ENCODE data around the gene TEX9.
"Not testable (repeated sequence)": the region's sequence is repeated elsewhere in the genome, so short reads cannot be mapped to it uniquely, and the experiment has no call there.

Gene TEX9

GRCh38 chr15:56361987-56362386 lies 3.2 kb upstream of the TEX9 start:
- DNase-seq (ENCODE audit: low read depth in 2 of 3, low spot score in 2 of 3), result no peak

DNA sequence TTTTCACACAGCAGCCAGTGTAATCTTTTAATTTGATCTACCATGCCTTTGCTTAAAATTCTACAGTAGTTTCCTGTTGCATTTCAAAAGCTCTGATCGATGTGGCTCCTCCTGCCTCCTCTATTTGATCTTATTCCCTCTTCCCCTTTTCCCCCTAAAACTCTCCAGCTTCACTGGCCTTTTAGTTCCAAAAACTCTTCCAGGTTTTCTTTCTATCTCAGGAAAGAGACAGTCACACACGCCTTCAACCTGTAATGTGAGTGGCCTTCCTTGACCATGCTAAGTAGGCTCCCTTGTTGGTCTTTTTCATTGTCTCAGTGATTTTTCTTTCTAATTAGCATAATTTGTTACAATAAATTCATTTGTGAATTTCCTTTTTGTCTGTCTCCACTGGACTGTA lies 985 bp downstream of the TEX9 start:
- no peak for DNase-seq (ENCODE audit: low read depth in 2 of 3, low spot score in 2 of 3)

DNA sequence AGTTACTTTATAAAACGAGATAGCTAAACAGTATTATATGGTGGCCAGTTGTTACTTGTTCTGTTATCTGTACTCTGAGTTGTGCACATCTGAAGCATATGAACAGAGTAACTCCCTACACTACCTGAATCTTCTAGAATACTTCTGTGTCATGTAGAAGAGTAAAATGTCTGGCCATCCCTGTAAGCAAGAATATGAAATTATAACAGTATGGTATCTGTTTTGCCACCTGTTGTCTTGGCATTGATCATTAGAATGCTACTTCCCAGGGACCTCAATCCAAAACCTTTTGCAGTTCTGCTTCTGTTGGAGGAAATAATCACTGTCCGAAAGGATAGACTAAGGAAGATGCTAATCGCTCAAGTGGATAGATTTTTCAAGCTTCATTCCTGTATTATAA lies 1.9 kb downstream of the TEX9 start:
- DNase-seq (ENCODE audit: low read depth in 2 of 3, low spot score in 2 of 3), result no peak

DNA sequence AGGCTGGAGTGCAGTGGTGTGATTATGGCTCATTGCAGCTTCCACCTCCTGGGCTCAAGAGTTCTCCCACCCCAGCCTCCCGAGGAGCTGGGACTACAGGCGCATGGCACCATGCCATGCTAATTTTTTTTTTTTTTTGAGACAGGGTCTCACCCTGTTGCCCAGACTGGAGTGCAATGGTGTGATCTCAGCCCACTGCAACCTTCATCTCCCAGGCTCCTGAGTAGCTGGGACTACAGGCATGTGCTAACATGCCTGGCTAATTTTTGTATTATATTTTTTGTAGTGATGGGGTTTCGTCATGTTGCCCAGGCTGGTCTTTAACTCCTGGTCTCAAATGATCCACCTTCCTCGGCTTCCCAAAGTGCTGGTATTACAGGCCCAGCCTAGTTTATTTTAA lies 4.0 kb downstream of the TEX9 start:
- DNase-seq (ENCODE audit: low read depth in 2 of 3, low spot score in 2 of 3), result no peak

DNA sequence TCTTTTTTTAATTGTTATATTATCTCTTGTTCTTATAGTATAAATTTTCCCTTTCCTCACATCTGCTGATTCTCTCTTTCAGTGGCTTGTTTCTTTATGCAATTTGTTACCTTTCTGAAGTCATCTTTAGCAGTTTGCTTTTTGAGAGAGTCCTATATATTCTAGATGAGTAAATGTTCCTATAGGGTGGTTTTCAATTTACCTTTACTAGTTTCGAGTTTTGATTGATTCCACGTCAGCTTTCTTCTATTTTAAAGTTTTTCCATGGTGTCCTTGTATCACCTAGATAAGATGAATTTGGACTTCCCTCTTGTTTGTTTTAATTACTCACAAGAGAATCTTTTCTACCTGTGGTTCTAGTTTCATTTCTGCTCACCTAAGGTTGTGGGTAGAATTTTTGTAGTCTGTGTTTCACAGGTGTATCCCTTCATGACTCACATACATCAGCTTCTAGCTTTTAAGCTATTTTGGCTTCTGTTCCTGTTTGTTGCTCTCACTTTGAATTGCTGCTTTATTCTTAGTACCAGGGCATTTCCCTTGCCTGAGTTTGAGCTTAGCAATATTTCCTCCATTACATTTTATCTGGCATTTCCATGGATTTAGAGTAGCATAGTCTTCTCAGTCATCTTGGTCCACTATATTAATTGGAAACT lies 6.4 kb downstream of the TEX9 start:
- DNase-seq (ENCODE audit: low read depth in 2 of 3, low spot score in 2 of 3), result no peak

- DNase-seq (ENCODE audit: low read depth in 2 of 3, low spot score in 2 of 3), result not testable (repeated sequence)
These were observed 9.5 kb downstream of the TEX9 start for GRCh38 chr15:56374693-56375092.

DNA sequence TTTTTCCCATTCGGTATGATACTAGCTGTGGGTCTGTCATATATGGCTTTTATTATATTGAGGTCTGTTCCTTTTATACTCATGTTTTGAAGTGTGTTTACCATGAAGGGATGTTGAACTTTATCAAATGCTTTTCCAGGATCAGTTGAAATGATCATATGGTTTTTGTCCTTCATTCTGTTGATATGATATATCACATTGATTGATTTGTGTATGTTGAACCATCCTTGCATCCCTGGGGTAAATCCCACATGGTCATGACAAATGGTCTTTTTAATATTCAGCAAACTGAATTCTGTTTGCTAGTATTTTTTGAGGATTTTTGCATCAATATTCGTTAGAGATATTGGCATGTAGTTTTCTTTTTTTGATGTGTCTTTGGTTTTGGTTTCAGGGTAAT lies 12.6 kb downstream of the TEX9 start:
- not testable (repeated sequence) for DNase-seq (ENCODE audit: low read depth in 2 of 3, low spot score in 2 of 3)

DNA sequence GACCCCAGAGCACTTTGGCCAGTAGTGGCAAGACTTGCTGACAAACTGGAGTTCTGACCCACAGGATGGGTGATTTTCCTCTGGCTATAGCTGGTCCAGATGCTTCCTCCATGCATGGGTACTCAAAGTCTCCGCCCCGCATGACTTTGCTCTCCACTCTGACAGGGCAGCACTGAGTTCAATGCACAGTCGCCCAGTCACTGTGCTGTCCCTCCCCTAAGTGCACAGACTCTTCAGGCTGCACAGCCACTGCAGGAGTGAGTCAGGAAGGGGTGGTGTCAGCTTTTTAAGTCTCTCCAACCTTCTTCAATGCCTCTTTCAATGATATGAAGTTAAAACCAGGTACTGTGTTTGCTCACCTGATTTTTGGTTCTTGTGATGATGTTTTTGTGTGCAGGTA lies 17.8 kb downstream of the TEX9 start:
- DNase-seq (ENCODE audit: low read depth in 2 of 3, low spot score in 2 of 3), result no peak

GRCh38 chr15:56385908-56386307 lies 20.7 kb downstream of the TEX9 start:
- no peak for DNase-seq (ENCODE audit: low read depth in 2 of 3, low spot score in 2 of 3)

- no peak for DNase-seq (ENCODE audit: low read depth in 2 of 3, low spot score in 2 of 3)
These were observed 25.6 kb downstream of the TEX9 start for GRCh38 chr15:56390739-56391267.

DNA sequence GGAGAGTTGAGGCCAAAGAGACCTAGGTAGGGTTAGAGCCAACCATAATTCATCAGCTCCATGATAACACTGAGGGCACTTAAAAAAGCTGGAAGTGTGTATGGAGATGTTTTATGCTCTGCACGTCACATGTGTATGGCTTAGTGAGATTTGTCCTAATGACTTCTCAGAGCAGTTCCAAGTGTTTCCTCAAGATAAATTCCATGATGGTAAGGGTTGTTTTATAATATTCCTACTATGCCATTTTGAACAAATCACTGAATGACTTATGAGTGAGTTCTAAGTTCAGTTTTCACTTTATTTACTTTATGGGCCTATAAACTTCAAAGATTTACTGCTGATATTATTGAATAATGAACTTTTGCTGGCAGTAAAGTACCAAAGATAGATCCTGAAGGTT lies 28.1 kb downstream of the TEX9 start:
- no peak for DNase-seq (ENCODE audit: low read depth in 2 of 3, low spot score in 2 of 3)

DNA sequence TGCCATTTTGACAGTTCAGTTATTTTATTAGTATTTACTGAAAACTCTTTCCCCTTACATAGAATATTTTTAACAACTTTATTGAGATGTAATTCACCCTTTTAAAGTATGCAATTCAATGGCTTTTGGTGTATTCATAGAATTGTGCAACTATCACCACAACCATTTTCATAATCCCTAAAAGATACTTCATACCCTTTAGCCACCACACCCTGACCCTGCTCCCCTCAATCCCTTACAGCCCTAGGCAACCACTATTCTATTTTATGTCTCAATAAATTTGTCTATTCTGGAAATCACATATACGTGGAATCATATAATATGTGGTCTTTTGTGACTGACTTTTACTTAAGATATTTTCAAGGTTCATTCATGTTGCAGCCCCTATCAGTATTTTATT lies 29.7 kb downstream of the TEX9 start:
- DNase-seq (ENCODE audit: low read depth in 2 of 3, low spot score in 2 of 3), result no peak

GRCh38 chr15:56397325-56397724 lies 32.1 kb downstream of the TEX9 start:
- DNase-seq (ENCODE audit: low read depth in 2 of 3, low spot score in 2 of 3), result not testable (repeated sequence)

DNA sequence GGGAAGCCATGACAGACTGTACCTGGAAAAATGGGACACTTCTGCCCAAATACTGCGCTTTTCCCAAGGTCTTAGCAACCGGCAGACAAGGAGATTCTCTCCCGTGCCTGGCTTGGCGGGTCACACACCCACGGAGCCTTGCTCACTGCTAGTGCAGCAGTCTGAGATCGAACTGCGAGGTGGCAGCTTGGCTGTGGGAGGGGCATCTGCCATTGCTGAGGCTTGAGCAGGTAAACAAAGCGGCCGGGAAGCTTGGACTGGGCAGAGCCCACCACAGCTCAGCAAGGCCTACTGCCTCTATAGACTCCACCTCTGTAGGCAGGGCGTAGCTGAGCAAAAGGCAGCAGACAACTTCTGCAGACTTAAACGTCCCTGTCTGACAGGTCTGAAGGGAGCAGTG lies 34.0 kb downstream of the TEX9 start:
- DNase-seq (ENCODE audit: low read depth in 2 of 3, low spot score in 2 of 3), result not testable (repeated sequence)

GRCh38 chr15:56410721-56411120 lies 45.5 kb downstream of the TEX9 start:
- no peak for DNase-seq (ENCODE audit: low read depth in 2 of 3, low spot score in 2 of 3)

DNA sequence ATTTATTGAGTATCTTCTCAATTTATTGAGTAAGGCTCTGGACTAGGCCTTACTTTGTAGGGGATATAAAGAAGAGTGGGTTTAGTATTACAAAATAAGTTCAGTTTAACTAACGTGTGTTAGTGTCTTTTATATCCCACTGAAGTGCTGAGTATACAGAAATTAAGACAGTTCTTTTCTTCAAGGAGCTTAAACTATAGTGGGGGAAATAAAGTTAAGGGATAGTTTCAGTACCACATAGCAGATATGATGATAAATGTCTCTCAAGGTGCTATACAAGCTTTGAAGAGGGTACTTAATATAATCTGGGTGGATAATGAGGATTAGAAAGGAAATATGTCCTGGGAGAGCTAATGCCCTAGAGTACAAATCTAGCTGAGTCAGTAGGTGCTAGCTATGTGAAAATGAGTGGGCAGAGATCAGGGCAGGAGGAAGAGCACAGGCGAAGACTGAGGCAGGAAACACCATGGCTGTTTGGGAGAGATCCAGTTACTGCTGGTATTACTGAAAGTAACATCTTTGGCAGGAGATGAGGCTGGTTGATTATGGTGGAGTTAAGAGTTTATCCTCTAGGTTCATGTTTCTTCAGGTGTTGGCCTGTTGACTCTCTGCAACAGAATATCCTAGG lies 46.0 kb downstream of the TEX9 start:
- no peak for DNase-seq (ENCODE audit: low read depth in 2 of 3, low spot score in 2 of 3)

DNA sequence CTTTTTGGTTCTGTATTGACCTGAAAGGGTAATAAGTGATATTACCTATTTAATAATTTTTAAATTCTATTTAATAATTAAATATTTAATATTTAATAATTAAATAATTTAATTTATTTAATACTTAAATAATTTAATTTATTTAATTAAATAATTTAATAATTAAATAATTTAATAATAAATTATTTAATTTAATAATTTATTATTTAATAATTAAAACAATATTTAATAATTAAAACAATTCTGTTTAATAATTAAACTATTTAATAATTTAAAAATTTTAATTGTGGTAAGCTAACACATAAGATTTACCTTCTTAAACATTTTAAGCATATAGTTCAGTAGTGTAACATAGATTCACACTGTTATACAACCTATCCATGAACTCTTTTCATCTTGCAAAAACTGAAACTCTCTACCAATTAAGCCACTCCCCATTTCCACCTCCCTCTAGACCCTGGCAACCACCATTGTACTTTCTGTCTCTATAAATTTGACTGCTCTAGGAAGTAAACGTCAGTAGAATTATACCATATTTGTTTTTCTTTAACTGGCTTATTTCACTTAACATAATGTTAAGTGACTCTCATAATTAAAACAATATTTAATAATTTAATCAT lies 48.0 kb downstream of the TEX9 start:
- not testable (repeated sequence) for DNase-seq (ENCODE audit: low read depth in 2 of 3, low spot score in 2 of 3)

GRCh38 chr15:56425276-56425675 lies 60.0 kb downstream of the TEX9 start:
- DNase-seq (ENCODE audit: low read depth in 2 of 3, low spot score in 2 of 3), result no peak

- DNase-seq (ENCODE audit: low read depth in 2 of 3, low spot score in 2 of 3), result no peak
These were observed 60.8 kb downstream of the TEX9 start for GRCh38 chr15:56425976-56426375.

DNA sequence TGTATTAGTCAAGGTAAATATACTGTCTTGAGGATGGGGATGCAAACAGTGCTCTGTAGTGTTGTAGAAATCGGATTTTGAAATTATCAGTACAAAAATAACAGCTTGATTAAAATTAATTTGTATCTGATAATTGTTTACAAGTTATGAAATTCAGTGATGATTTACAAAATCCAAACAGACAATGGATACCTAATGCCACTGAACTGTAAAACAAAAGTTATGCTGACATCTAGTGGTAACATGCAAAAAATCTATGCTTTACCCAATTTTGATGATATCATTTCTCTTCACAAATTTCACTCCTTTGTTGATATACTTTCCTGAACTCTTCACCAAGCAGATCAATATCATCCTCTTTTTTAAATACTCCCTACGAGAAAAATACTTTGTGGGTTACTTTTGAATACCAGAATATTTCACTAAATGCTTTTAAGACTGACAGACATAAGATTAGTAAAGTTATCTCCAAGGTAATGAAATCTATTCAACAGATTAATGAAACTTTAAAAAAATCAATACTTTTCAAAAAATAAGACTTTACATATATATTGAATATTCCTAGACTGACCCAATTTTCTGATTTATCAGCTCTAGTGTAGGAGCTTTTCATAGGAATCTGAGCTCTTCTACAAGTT lies 63.7 kb downstream of the TEX9 start:
- no peak for DNase-seq (ENCODE audit: low read depth in 2 of 3, low spot score in 2 of 3)

DNA sequence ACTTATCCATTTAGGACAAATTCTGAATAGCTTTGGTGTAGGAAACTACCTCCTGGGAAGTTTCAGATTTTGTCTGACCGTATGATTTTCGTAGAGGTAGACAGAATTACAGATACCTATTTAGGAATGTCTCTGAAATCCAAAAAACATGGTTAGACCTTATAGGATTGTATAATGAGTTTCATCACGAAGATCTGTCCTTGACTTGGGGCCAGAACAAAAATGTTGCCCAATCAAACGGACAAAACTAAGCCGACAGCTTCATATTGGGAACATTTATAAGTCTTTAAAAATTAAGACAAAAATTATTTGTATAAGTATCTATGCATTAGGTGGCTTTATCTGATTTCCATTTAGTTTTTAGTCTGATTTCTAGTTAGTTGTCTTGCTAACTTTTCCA lies 67.1 kb downstream of the TEX9 start:
- no peak for DNase-seq (ENCODE audit: low read depth in 2 of 3, low spot score in 2 of 3)

GRCh38 chr15:56440214-56440770 lies 75.1 kb downstream of the TEX9 start:
- DNase-seq (ENCODE audit: low read depth in 2 of 3, low spot score in 2 of 3), result no peak
